Uterus (tissue), 2 donors: ENCODE results near the gene ALDH1A3.

ENCODE experiments used
- POLR2A ChIP-seq, 2 donors: fragments of 450-650 bp; IDR thresholded peaks; one replicate each; pipeline ENCODE4 v1.6.1; 2016; ENCODE audit warnings: antibody characterized with exemption in 2 of 2, mild to moderate bottlenecking in 1 of 2, moderate library complexity in 1 of 2
- TF ChIP-seq, protein P1 (sequence below), 4 experiments: fragments of 200-600 bp in 2 of 4; fragments of 450-650 bp in 2 of 4; sonication (generic) in 2 of 4; IDR thresholded peaks; one replicate each; pipeline ENCODE4 v1.5.1; 2016 to 2019; ENCODE audit warnings: antibody characterized with exemption in 4 of 4, mild to moderate bottlenecking in 2 of 4, moderate library complexity in 1 of 4

DNA sequence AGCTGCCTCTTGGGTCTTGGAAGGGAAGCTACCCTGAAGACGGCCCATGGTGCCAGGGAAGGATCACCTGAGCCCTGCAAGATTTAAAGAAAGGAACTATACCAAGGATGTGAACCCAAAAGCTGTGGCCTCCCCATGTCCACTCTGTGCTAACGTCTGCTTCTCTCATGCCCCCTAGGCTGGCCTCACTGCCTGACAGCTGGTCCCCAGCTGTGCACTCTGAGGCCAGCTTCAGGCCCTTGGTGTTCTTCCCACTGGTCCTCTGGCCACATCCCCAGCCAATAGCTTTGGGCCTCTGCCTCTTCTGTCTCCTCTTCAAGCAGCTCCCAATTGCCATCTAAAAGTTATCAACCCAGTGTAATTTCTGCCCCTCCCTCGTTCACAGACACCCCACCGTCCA, 34.3 kb downstream of the ALDH1A3 start:
- TF ChIP-seq, protein P1, sequence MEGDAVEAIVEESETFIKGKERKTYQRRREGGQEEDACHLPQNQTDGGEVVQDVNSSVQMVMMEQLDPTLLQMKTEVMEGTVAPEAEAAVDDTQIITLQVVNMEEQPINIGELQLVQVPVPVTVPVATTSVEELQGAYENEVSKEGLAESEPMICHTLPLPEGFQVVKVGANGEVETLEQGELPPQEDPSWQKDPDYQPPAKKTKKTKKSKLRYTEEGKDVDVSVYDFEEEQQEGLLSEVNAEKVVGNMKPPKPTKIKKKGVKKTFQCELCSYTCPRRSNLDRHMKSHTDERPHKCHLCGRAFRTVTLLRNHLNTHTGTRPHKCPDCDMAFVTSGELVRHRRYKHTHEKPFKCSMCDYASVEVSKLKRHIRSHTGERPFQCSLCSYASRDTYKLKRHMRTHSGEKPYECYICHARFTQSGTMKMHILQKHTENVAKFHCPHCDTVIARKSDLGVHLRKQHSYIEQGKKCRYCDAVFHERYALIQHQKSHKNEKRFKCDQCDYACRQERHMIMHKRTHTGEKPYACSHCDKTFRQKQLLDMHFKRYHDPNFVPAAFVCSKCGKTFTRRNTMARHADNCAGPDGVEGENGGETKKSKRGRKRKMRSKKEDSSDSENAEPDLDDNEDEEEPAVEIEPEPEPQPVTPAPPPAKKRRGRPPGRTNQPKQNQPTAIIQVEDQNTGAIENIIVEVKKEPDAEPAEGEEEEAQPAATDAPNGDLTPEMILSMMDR (IDR thresholded peaks at IDR 0.05): no peak
- TF ChIP-seq POLR2A (IDR thresholded peaks at IDR 0.05): no peak
